CD4-positive, alpha-beta memory T cell (primary cell): ENCODE results near the gene PTX4. TPM values are rescaled to one million over a fixed set of nuclear protein-coding genes. Genes with fewer than 3 reads are reported as not detected.
"Not testable (repeated sequence)": the region's sequence is repeated elsewhere in the genome, so short reads cannot be mapped to it uniquely, and the experiment has no call there.

Experiments used
- CTCF ChIA-PET: fragments of 350-600 bp; sonication (Branson Sonifier 250); formaldehyde crosslinking; loops from one replicate; lab custom pipeline; 2021; ENCODE audit warnings: inconsistent platforms; ENCODE audit not compliant: partially characterized antibody; lab: Charles Lee
- POLR2A ChIA-PET: fragments of 350-600 bp; sonication (Branson Sonifier 250); formaldehyde crosslinking; loops from one replicate; lab custom pipeline; 2021; ENCODE audit not compliant: partially characterized antibody; lab: Charles Lee
- DNase-seq, 5 donors: peaks; one replicate each; pipeline versions ENCODE4 v3.0.0 to v3.0.0-alpha.2; 2020 to 2022; ENCODE audit warnings: mixed read lengths in 1 of 5
- H3K27ac ChIP-seq: one replicate; pipeline ENCODE4 v1.7.0; 2013; ENCODE audit warnings: low read depth, low read length
- H3K27me3 ChIP-seq: 2 replicates; pipeline ENCODE4 v1.7.0; 2013; ENCODE audit warnings: mild to moderate bottlenecking, low read length, moderate library complexity; ENCODE audit not compliant: insufficient read depth
- H3K36me3 ChIP-seq: 2 replicates; pipeline ENCODE4 v1.7.0; 2013; ENCODE audit warnings: mild to moderate bottlenecking, low read length, moderate library complexity; ENCODE audit not compliant: insufficient read depth
- H3K4me1 ChIP-seq: 2 replicates; pipeline ENCODE4 v1.7.0; 2013; ENCODE audit warnings: mild to moderate bottlenecking, low read length, moderate library complexity; ENCODE audit not compliant: insufficient read depth
- H3K4me3 ChIP-seq, 2 donors: one replicate each; pipeline ENCODE4 v1.7.0; 2013; ENCODE audit warnings: low read length in 2 of 2, mild to moderate bottlenecking in 1 of 2
- H3K9me3 ChIP-seq, 2 donors: one replicate each; pipeline ENCODE4 v1.7.0; 2013; ENCODE audit warnings: low read length in 2 of 2, control low read depth in 1 of 2; ENCODE audit not compliant: control insufficient read depth in 1 of 2
- H3K27ac Mint-ChIP-seq, 7 donors: one replicate each; pipeline ENCODE4 v1.8.0; 2020 to 2021; ENCODE audit warnings: mixed read lengths in 7 of 7, mild to moderate bottlenecking in 6 of 7, inconsistent platforms in 3 of 7, moderate library complexity in 3 of 7
- H3K27me3 Mint-ChIP-seq, 2 donors: one replicate each; pipeline ENCODE4 v1.8.0; 2020 to 2021; ENCODE audit warnings: mixed read lengths in 2 of 2
- H3K36me3 Mint-ChIP-seq, 2 donors: one replicate each; pipeline ENCODE4 v1.8.0; 2020 to 2021; ENCODE audit warnings: mixed read lengths in 2 of 2, inconsistent platforms in 1 of 2, mild to moderate bottlenecking in 1 of 2
- H3K4me1 Mint-ChIP-seq, 4 donors: one replicate each; pipeline ENCODE4 v1.8.0; 2020 to 2021; ENCODE audit warnings: mixed read lengths in 4 of 4, mild to moderate bottlenecking in 1 of 4
- H3K4me3 Mint-ChIP-seq, 8 donors: one replicate each; pipeline ENCODE4 v1.8.0; 2020 to 2021; ENCODE audit warnings: mixed read lengths in 8 of 8, mild to moderate bottlenecking in 7 of 8, moderate library complexity in 6 of 8, inconsistent platforms in 3 of 8
- H3K9me3 Mint-ChIP-seq, 8 donors: one replicate each; pipeline ENCODE4 v1.8.0; 2020 to 2021; ENCODE audit warnings: mixed read lengths in 8 of 8, mild to moderate bottlenecking in 5 of 8, inconsistent platforms in 3 of 8, moderate library complexity in 1 of 8
- intact Hi-C: fragments of 100-400 bp; cut with micrococcal nuclease; formaldehyde crosslinking; loops from one replicate; pipeline ENCODE4 v1.15.1; 2023
- polyA plus RNA-seq, 2 donors: library from polyadenylated mRNA; unstranded; fragments of 300-500 nt; fragmentation: Illumina TruSeq; gene quantifications; one replicate each; pipeline ENCODE4 v1.2.3, GENCODE V29; 2021
- total RNA-seq, 2 experiments: library from RNA; stranded (reverse); gene quantifications; one replicate each; pipeline ENCODE4 v1.2.3, GENCODE V29; 2021

PTX4 gene
- total and polyA plus RNA-seq, 4 experiments from 2014 or later = not detected

GRCh38 chr16:1442697-1443096 is 46.0 kb downstream of the PTX4 start:
- Mint-ChIP-seq H3K4me1 (no peaks in the 10 kb centered on the region), H3K9me3 (no peaks in the 10 kb centered on the region), H3K4me3 (no peak overlapping the region), H3K27ac (no peak overlapping the region), H3K27me3 (no peaks in the 10 kb centered on the region), H3K36me3 (peaks cover 0 to 2% of the 10 kb centered on the region in 2 donors)
- H3K27ac ChIP-seq = no peak overlapping the region
- ChIA-PET CTCF (no interaction called here), POLR2A (interaction anchor here (1.3 kb wide), 1 partner anchor 26 kb away, joined by 3 read pairs; no protein-coding TSS in a partner anchor)
- no peak overlapping the region for H3K4me3 ChIP-seq
- DNase-seq = peak in 1 of 5 donors; percentile 12
- no peaks in the 10 kb centered on the region for H3K9me3 ChIP-seq
- H3K27me3 ChIP-seq = no peaks in the 10 kb centered on the region
- intact Hi-C loops = no loop called here
- no peaks in the 10 kb centered on the region for H3K4me1 ChIP-seq
- no peaks in the 10 kb centered on the region for H3K36me3 ChIP-seq

DNA sequence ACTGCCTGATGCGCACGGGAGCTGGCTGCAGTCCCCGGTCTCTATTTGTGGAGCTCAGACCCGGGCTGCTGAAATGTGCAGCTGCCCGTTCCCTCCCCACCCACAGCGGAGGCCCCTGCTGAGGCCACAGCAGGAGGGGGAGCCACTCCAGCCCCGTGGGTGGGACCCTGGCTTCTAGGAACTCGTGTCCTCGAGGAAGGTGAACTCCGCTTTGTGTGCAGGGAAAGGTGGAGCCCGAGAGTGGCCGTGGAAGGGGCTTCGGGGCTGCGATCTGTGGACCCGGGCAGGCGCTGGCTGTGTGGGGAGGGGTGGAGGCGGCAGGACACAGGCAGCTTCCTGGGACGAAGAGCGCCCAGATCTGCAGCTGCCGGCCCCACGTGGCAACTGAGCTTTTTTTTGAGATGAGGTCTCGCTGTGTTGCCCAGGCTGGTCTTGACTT is 47.3 kb downstream of the PTX4 start:
- H3K4me3 ChIP-seq = no peak overlapping the region
- Mint-ChIP-seq H3K36me3 (peaks cover 0 to 2% of the 10 kb centered on the region in 2 donors), H3K4me3 (no peak overlapping the region), H3K27me3 (no peaks in the 10 kb centered on the region), H3K27ac (no peak overlapping the region), H3K9me3 (no peaks in the 10 kb centered on the region), H3K4me1 (no peaks in the 10 kb centered on the region)
- DNase-seq = no peak
- no peaks in the 10 kb centered on the region for H3K4me1 ChIP-seq
- H3K36me3 ChIP-seq = no peaks in the 10 kb centered on the region
- no peaks in the 10 kb centered on the region for H3K27me3 ChIP-seq
- intact Hi-C loops = no loop called here
- CTCF ChIA-PET = no interaction called here
- POLR2A ChIA-PET = no interaction called here
- H3K9me3 ChIP-seq = no peaks in the 10 kb centered on the region
- H3K27ac ChIP-seq = no peak overlapping the region

DNA sequence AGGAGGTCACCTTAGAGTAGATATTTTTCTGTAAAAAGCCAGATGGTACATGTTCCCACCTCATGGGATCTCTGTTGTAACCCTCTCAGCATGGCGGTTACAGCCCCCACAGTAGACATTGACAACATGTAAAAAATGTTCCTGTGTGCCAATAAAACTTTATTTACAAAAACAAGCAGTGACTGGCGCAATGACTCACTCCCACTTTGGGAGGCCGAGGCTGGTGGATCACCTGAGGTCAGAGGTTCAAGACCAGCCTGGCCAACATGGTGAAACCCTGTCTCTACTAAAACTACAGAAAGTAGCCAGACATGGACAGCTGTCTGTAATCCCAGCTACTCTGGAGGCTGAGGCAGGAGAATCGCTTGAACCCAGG is 49.1 kb downstream of the PTX4 start:
- H3K27ac Mint-ChIP-seq, POLR2A ChIA-PET, DNase-seq, CTCF ChIA-PET, H3K27ac ChIP-seq, H3K4me1 Mint-ChIP-seq, H3K36me3 Mint-ChIP-seq, H3K9me3 Mint-ChIP-seq, H3K27me3 Mint-ChIP-seq, H3K4me1 ChIP-seq, H3K36me3 ChIP-seq, H3K27me3 ChIP-seq, H3K4me3 ChIP-seq, H3K9me3 ChIP-seq, H3K4me3 Mint-ChIP-seq, intact Hi-C loops: not testable (repeated sequence)

- CTCF ChIA-PET = no interaction called here
Measured at GRCh38 chr16:1439058-1439698, 49.6 kb downstream of the PTX4 start.

GRCh38 chr16:1438229-1439057 is 50.3 kb downstream of the PTX4 start:
- Histone ChIP-seq H3K36me3 (no peaks in the 10 kb centered on the region), H3K27ac (no peak overlapping the region), H3K4me1 (no peaks in the 10 kb centered on the region), H3K27me3 (no peaks in the 10 kb centered on the region), H3K4me3 (no peak overlapping the region), H3K9me3 (no peaks in the 10 kb centered on the region)
- Mint-ChIP-seq H3K4me3 (no peak overlapping the region), H3K4me1 (no peaks in the 10 kb centered on the region), H3K27me3 (no peaks in the 10 kb centered on the region), H3K9me3 (no peaks in the 10 kb centered on the region), H3K36me3 (no peaks in the 10 kb centered on the region), H3K27ac (no peak overlapping the region)
- DNase-seq = peak in 1 of 5 donors; percentile 15
- CTCF ChIA-PET = no interaction called here
- intact Hi-C loops = no loop called here
- POLR2A ChIA-PET = no interaction called here

More at GRCh38 chr16:1439058-1439698, 49.6 kb downstream of the PTX4 start:
- no peaks in the 10 kb centered on the region for H3K27me3 Mint-ChIP-seq
- Histone ChIP-seq H3K9me3 (no peaks in the 10 kb centered on the region), H3K4me3 (no peak overlapping the region), H3K27ac (no peak overlapping the region), H3K36me3 (no peaks in the 10 kb centered on the region), H3K4me1 (no peaks in the 10 kb centered on the region), H3K27me3 (no peaks in the 10 kb centered on the region)
- no peak overlapping the region for H3K27ac Mint-ChIP-seq
- no peaks in the 10 kb centered on the region for H3K36me3 Mint-ChIP-seq
- no peaks in the 10 kb centered on the region for H3K9me3 Mint-ChIP-seq
- intact Hi-C loops = no loop called here
- no peak overlapping the region for H3K4me3 Mint-ChIP-seq
- DNase-seq = no peak
- H3K4me1 Mint-ChIP-seq = no peaks in the 10 kb centered on the region
- POLR2A ChIA-PET = no interaction called here

GRCh38 chr16:1437606-1438005 is 51.1 kb downstream of the PTX4 start:
- H3K27ac Mint-ChIP-seq = no peak overlapping the region
- no peaks in the 10 kb centered on the region for H3K4me1 Mint-ChIP-seq
- no peak for DNase-seq
- H3K27me3 ChIP-seq = no peaks in the 10 kb centered on the region
- no peaks in the 10 kb centered on the region for H3K27me3 Mint-ChIP-seq
- no peaks in the 10 kb centered on the region for H3K9me3 ChIP-seq
- H3K27ac ChIP-seq = no peak overlapping the region
- no peaks in the 10 kb centered on the region for H3K36me3 Mint-ChIP-seq
- no peaks in the 10 kb centered on the region for H3K4me1 ChIP-seq
- no peaks in the 10 kb centered on the region for H3K36me3 ChIP-seq
- no peak overlapping the region for H3K4me3 Mint-ChIP-seq
- ChIA-PET CTCF (no interaction called here), POLR2A (no interaction called here)
- H3K4me3 ChIP-seq = no peak overlapping the region
- no peaks in the 10 kb centered on the region for H3K9me3 Mint-ChIP-seq
- intact Hi-C loops = no loop called here

DNA sequence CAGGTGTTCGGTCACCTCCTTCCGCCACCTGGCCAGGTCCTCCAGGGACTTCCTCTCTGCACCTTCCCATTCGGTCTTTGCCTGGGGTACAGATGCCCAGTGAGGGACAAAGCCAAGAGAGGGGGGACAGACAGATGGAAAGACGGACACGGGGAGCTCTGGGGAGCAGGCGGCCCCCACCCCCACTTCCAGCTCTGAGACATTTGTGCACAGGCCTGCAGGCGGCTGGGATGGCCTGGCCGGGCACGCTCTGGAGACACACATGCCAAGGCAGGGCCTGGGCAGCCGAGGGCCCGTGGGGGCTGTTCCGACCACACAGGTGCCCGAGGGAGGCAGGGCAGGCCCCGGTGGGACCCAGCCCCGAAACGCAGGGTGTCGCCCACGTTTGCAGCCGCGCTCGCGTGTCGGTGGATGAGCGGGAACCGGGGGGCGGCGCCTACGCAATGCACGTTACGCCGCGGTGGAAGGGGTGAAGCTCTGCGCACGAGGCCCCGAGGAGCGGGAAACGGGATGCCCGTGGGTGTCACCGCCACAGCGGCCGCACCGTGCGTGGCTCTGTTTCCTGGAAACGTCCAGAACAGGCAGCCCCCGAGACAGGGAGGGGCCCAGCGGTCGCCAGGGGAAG is 51.9 kb downstream of the PTX4 start:
- Histone ChIP-seq H3K9me3 (no peaks in the 10 kb centered on the region), H3K27ac (no peak overlapping the region), H3K4me3 (no peak overlapping the region), H3K36me3 (no peaks in the 10 kb centered on the region), H3K4me1 (no peaks in the 10 kb centered on the region), H3K27me3 (no peaks in the 10 kb centered on the region)
- POLR2A ChIA-PET = no interaction called here
- H3K27me3 Mint-ChIP-seq = no peaks in the 10 kb centered on the region
- CTCF ChIA-PET = no interaction called here
- H3K36me3 Mint-ChIP-seq = no peaks in the 10 kb centered on the region
- DNase-seq = no peak
- H3K4me3 Mint-ChIP-seq = no peak overlapping the region
- no peaks in the 10 kb centered on the region for H3K4me1 Mint-ChIP-seq
- intact Hi-C loops = no loop called here
- H3K27ac Mint-ChIP-seq = no peak overlapping the region
- H3K9me3 Mint-ChIP-seq = no peaks in the 10 kb centered on the region
